ENCODE results near the gene ADAMTS14.
"Not testable (repeated sequence)": the region's sequence is repeated elsewhere in the genome, so short reads cannot be mapped to it uniquely, and the experiment has no call there.

Gene ADAMTS14

GRCh38 chr10:70672165-70673042 is at the start of gene ADAMTS14:
Gene ADAMTS14 (plus strand): TSS chr10:70672506. CDS start chr10:70672803, 297 bp downstream.
- no peak for DNase-seq

- DNase-seq, result no peak
Observed at GRCh38 chr10:70622541-70622940, 49.8 kb upstream of the ADAMTS14 start.

- no peak for DNase-seq
Observed at GRCh38 chr10:70622981-70623844, 49.1 kb upstream of the ADAMTS14 start.

GRCh38 chr10:70626056-70626455 is 46.2 kb upstream of the ADAMTS14 start:
- no peak for DNase-seq

GRCh38 chr10:70629338-70629737 is 43.0 kb upstream of the ADAMTS14 start:
- DNase-seq, result no peak

GRCh38 chr10:70631735-70632134 is 40.6 kb upstream of the ADAMTS14 start:
- DNase-seq, result not testable (repeated sequence)

- DNase-seq, result no peak
Observed at GRCh38 chr10:70634011-70634410, 38.3 kb upstream of the ADAMTS14 start.

- DNase-seq, result not testable (repeated sequence)
Observed at GRCh38 chr10:70634515-70634914, 37.8 kb upstream of the ADAMTS14 start.

- DNase-seq, result not testable (repeated sequence)
Observed at GRCh38 chr10:70639640-70640383, 32.5 kb upstream of the ADAMTS14 start.

- DNase-seq, result not testable (repeated sequence)
Observed at GRCh38 chr10:70643272-70643671, 29.0 kb upstream of the ADAMTS14 start.

GRCh38 chr10:70644959-70645358 is 27.3 kb upstream of the ADAMTS14 start:
- not testable (repeated sequence) for DNase-seq

GRCh38 chr10:70647086-70647485 is 25.2 kb upstream of the ADAMTS14 start:
- DNase-seq, result no peak

GRCh38 chr10:70648427-70648826 is 23.9 kb upstream of the ADAMTS14 start:
- no peak for DNase-seq

- no peak for DNase-seq
Observed at GRCh38 chr10:70649526-70649925, 22.8 kb upstream of the ADAMTS14 start.

- no peak for DNase-seq
Observed at GRCh38 chr10:70650104-70650503, 22.2 kb upstream of the ADAMTS14 start.

- DNase-seq, result no peak
Observed at GRCh38 chr10:70650718-70651117, 21.6 kb upstream of the ADAMTS14 start.

- DNase-seq, result no peak
Observed at GRCh38 chr10:70651661-70652060, 20.6 kb upstream of the ADAMTS14 start.

- no peak for DNase-seq
Observed at GRCh38 chr10:70652761-70653657, 19.3 kb upstream of the ADAMTS14 start.

GRCh38 chr10:70655316-70655715 is 17.0 kb upstream of the ADAMTS14 start:
- no peak for DNase-seq

GRCh38 chr10:70656489-70656888 is 15.8 kb upstream of the ADAMTS14 start:
- DNase-seq, result no peak

GRCh38 chr10:70657041-70657440 is 15.3 kb upstream of the ADAMTS14 start:
- no peak for DNase-seq

GRCh38 chr10:70658582-70659136 is 13.6 kb upstream of the ADAMTS14 start:
- no peak for DNase-seq

All from activated CD4-positive, CD25-positive, alpha-beta regulatory T cell treated with anti-CD3 and anti-CD28 coated beads, Interleukin-2, amount 50 U/mL, for 72 hours (primary cell).